SKM-1 treated with dmso at 0.1 percent for 144 hours (cell line): Measurements from ENCODE around the gene SPHKAP.
A peak's percentile ranks its signal among the peaks of the same experiment; 100 is the strongest.
"Not testable (repeated sequence)": the region's sequence is repeated elsewhere in the genome, so short reads cannot be mapped to it uniquely, and the experiment has no call there.

Source experiments
- DNase-seq: peaks from one replicate; lab custom pipeline; 2025; ENCODE audit not compliant: unreplicated experiment; lab: John Stamatoyannopoulos, UW

The SPHKAP gene

GRCh38 chr2:228039752-228040534 lies 141.5 kb downstream of the SPHKAP start:
- DNase-seq: peak; percentile 31

GRCh38 chr2:228038967-228039366 lies 142.5 kb downstream of the SPHKAP start:
- DNase-seq: no peak

- DNase-seq: no peak
Observed at GRCh38 chr2:228037915-228038314, 143.6 kb downstream of the SPHKAP start.

- DNase-seq: no peak
Observed at GRCh38 chr2:228023619-228024018, 157.9 kb downstream of the SPHKAP start.

- no peak for DNase-seq
Observed at GRCh38 chr2:228018311-228018710, 163.2 kb downstream of the SPHKAP start.

GRCh38 chr2:228017784-228018183 lies 163.7 kb downstream of the SPHKAP start:
- no peak for DNase-seq

GRCh38 chr2:228016402-228016801 lies 165.1 kb downstream of the SPHKAP start:
- DNase-seq: peak; percentile 11

GRCh38 chr2:228015741-228016140 lies 165.7 kb downstream of the SPHKAP start:
- DNase-seq: no peak

GRCh38 chr2:227996366-227996765 lies 185.1 kb downstream of the SPHKAP start:
- DNase-seq: no peak

- DNase-seq: no peak
Observed at GRCh38 chr2:227990937-227991336, 190.6 kb downstream of the SPHKAP start.

- no peak for DNase-seq
Observed at GRCh38 chr2:227973241-227973640, 208.2 kb downstream of the SPHKAP start.

- no peak for DNase-seq
Observed at GRCh38 chr2:227971619-227972230, 209.8 kb downstream of the SPHKAP start.

- no peak for DNase-seq
Observed at GRCh38 chr2:227960317-227960716, 221.2 kb downstream of the SPHKAP start.

GRCh38 chr2:227942965-227943364 lies 238.5 kb downstream of the SPHKAP start:
- DNase-seq: no peak

- DNase-seq: no peak
Observed at GRCh38 chr2:227942021-227942420, 239.5 kb downstream of the SPHKAP start.

GRCh38 chr2:227939271-227940027 lies 242.0 kb downstream of the SPHKAP start:
- DNase-seq: no peak

- not testable (repeated sequence) for DNase-seq
Observed at GRCh38 chr2:227936249-227936648, 245.2 kb downstream of the SPHKAP start.

- DNase-seq: no peak
Observed at GRCh38 chr2:227933884-227934283, 247.6 kb downstream of the SPHKAP start.

- no peak for DNase-seq
Observed at GRCh38 chr2:227932403-227932802, 249.1 kb downstream of the SPHKAP start.

- no peak for DNase-seq
Observed at GRCh38 chr2:227932001-227932400, 249.5 kb downstream of the SPHKAP start.
